T-helper 1 cell (primary cell): ENCODE results near the gene ANKRD13D.

Experiments used
- DNase-seq, 5 donors: peaks; one replicate each; pipeline ENCODE4 v3.0.0-alpha.2; 2012 to 2020

Gene ANKRD13D

GRCh38 chr11:67274768-67275605 lies 14.1 kb upstream of the ANKRD13D start:
- DNase-seq, result peak in 1 of 5 donors; percentile 2

DNA sequence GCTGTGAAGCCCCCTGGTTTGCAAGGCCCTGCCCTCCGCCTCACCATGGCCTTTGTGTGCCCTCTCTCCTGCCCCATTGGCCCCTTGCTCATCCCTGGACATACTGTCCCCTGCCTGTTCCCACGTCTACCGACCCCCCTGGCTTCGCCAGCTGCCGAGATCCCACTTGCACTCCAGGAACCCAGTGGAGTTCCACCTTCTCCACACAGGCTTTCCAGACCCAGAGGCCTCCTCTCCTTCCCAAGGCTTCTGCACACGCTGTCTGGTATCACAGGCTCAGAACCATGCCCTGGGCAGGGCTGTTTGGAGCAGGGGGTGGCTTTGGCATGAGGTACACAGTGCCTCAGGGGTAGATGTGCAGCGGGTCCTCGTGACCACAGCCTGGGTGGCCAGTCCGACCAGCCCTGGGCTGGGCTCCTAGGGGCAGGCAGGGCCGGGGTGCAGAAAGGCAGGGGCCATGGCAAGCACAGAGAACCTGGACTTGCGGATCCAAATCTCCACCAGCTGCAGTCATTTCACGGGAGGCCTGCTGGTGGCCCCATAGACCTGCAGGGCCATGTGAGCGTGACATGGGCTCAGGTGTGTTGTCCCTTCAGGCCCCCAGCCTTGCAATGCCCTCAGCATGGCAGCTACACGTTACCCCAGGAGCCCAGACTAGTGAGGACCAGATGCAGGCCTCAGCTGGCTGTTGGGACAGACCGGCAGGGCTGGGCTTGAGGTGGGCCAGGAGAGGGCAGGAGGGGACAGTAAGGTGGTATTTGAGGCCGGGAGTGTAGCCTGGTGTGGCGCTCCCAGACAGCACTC lies 13.3 kb upstream of the ANKRD13D start:
- peak in 1 of 5 donors; percentile 9 for DNase-seq

DNA sequence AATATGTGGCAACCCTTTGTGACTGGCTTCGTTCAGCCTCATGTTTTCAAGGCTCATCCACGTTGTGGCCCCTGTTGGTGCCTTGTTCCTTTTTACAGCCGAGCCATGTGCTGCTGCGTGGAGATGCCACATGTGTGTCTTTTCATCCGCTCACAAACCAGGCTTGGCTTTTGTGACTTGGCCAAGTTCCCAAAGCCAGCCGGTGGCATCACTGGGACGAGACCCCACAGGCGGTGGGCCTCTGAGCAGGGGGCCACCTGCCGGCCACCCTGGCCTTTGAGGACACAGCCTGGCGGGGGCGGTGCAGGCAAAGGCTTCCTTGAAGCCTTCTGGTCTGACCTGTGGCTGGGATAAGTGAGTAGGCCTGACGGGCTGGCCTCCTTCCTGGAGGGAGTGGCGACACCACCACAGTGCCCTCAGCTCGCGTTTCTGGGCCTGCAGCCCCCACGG lies 12.3 kb upstream of the ANKRD13D start:
- peak in 2 of 5 donors; percentile 8 to 67 for DNase-seq

GRCh38 chr11:67277231-67277961 lies 11.7 kb upstream of the ANKRD13D start:
- DNase-seq, result peak; percentile 86 to 97 (median 88)

- peak in 2 of 5 donors; percentile 0 to 3 for DNase-seq
These were observed 10.8 kb upstream of the ANKRD13D start for GRCh38 chr11:67278135-67278938.

GRCh38 chr11:67278939-67279588 lies 10.0 kb upstream of the ANKRD13D start:
- peak in 1 of 5 donors; percentile 0 for DNase-seq

DNA sequence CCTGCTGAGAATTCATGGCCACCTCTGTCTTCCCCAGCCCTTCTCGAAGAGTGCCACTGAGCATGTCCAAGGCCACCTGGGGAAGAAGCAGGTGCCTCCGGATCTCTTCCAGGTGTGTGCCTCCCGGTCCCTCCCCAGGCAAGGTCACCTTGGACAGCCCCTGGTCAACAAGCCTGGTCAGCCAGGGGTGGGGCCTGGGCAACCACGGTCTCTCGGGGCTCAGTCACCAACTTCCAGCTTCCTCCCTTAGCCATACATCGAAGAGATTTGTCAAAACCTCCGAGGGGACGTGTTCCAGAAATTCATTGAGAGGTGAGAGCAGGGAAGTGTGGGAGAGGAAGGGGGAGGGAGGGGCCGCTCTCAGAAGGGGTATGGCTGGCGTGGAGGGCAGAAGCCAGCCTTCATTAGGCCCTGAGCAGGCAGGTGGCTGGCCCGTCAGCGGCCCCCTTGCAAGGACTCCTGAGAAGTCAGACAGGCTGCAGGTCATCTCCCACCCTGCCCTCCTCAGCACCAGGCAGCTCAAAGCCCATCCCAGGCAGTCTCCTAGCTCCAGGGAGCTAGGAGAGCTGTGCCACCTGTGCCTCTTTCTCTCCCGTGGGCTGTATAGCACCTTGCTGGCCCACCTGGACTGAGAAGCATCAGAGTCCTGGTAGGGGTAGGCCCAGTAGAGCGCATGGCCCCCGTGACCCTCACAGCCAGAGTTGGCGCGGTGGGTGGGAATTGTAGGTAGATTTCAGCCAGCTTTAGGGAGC lies 9.3 kb upstream of the ANKRD13D start:
- peak in 2 of 5 donors; percentile 0 to 4 for DNase-seq

DNA sequence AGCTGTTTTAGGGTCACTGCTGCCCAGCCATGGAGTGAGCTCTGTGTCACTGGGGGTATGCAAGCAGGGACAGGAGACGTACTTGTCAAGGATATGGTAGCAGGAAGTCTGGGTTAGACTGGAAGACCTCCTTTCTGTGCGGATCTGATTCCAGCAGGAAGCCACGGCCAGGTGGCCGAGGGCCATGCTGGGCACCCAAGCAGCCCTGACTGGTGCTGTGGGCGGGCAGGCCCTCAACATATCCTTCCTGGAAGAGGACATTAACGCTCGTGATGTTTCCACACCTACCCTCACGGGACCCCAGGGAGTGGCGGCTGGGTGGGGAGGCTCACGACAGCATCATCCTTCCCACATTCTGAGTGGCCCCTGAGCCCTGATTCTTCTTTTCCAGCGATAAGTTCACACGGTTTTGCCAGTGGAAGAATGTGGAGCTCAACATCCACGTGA lies 8.7 kb upstream of the ANKRD13D start:
- peak in 1 of 5 donors; percentile 0 for DNase-seq

DNA sequence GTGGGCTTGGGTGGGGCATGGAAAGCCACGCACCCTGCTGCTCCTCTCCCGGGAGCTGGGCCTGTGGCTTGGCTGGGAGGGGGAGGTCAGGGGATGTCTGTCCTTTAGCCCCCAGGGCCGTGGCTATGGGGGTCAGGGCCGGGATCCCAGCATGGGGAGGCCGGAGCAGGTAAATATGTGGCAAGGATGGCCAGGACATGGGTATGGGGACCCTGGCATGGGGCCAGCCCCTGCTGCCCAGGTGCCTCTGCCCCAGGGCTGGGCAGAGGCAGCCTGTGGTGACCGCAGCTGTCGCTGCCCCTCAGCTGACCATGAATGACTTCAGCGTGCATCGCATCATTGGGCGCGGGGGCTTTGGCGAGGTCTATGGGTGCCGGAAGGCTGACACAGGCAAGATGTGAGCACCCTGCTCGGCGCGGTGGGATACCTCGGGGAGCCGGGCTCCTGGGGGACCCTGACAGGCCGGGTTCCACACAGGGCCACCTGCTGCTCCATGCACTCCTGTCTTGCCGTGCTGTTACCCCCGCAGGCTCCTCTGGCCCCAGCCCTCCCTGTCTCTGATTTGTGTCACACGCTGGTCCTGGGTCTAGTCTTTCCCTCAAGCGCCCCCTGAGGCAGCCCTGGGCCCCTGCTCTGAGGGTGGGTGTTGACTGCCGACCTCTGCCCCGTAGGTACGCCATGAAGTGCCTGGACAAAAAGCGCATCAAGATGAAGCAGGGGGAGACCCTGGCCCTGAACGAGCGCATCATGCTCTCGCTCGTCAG lies 8.1 kb upstream of the ANKRD13D start:
- DNase-seq, result peak in 2 of 5 donors; percentile 2

DNA sequence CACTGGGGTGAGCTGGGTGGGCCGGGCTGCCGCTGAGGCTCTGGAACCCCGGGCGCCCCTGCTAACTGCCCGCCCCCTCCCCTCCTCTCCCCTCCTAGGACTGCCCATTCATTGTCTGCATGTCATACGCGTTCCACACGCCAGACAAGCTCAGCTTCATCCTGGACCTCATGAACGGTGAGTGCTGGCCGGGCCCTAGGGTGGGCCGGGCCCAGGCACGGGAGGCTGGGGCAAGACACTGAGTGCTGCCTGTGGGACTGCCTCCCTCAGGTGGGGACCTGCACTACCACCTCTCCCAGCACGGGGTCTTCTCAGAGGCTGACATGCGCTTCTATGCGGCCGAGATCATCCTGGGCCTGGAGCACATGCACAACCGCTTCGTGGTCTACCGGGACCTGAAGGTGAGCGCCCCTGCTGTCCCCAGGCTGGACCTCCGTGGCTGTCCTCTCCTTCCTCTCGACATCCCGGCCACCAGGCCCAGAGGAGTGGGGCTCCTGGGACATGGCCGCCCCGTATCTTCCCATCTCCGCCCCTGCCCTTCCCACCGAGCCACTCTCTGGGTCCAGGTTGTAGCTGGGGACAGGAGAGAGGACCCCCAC lies 7.5 kb upstream of the ANKRD13D start:
- peak in 2 of 5 donors; percentile 0 to 5 for DNase-seq

GRCh38 chr11:67282155-67282875 lies 6.8 kb upstream of the ANKRD13D start:
- DNase-seq, result peak in 1 of 5 donors; percentile 3

- peak in 1 of 5 donors; percentile 1 for DNase-seq
These were observed 6.2 kb upstream of the ANKRD13D start for GRCh38 chr11:67282876-67283371.

- peak in 1 of 5 donors; percentile 0 for DNase-seq
These were observed 5.6 kb upstream of the ANKRD13D start for GRCh38 chr11:67283481-67283963.

- peak in 1 of 5 donors; percentile 1 for DNase-seq
These were observed 4.1 kb upstream of the ANKRD13D start for GRCh38 chr11:67284811-67285540.

- peak in 1 of 5 donors; percentile 44 for DNase-seq
These were observed 3.3 kb upstream of the ANKRD13D start for GRCh38 chr11:67285541-67286498.
